PFSK-1 (cell line): ENCODE results near the gene ARHGEF19.

Experiments
- FOXP2 ChIP-seq: optimal IDR thresholded peaks from 2 replicates; pipeline ENCODE3; 2011; ENCODE audit warnings: borderline replicate concordance, control low read depth, inconsistent platforms; ENCODE audit not compliant: insufficient read depth; ENCODE audit errors: extremely low read length, extremely low read depth
- POLR2AphosphoS5 ChIP-seq: IDR thresholded peaks from 2 replicates; pipeline ENCODE4 v1.6.1; 2012; ENCODE audit warnings: low read depth, mild to moderate bottlenecking, control low read depth, low read length, moderate library complexity
- REST ChIP-seq, 2 experiments: IDR thresholded peaks; 2 replicates each; pipeline versions ENCODE4 v1.6.1 to v1.8.0; 2011 to 2012; ENCODE audit warnings: low read depth in 2 of 2, low read length in 2 of 2, control low read depth in 1 of 2, inconsistent platforms in 1 of 2, mild to moderate bottlenecking in 1 of 2, moderate library complexity in 1 of 2; ENCODE audit not compliant: insufficient read depth in 1 of 2
- SIN3A ChIP-seq: IDR thresholded peaks from 2 replicates; pipeline ENCODE4 v1.6.1; 2012; ENCODE audit warnings: mild to moderate bottlenecking, low read length, moderate library complexity, borderline replicate concordance; ENCODE audit not compliant: insufficient read depth
- TAF1 ChIP-seq: IDR thresholded peaks from 2 replicates; pipeline ENCODE4 v1.6.1; 2012; ENCODE audit warnings: low read length, control low read depth, borderline replicate concordance; ENCODE audit not compliant: insufficient read depth

ARHGEF19 gene

GRCh38 chr1:16251381-16251780 is 38.9 kb upstream of the ARHGEF19 start:
- no peak for TF ChIP-seq POLR2AphosphoS5
- TF ChIP-seq TAF1: no peak
- no peak for TF ChIP-seq SIN3A
- TF ChIP-seq REST (IDR thresholded peaks at IDR 0.05; ENCODE audit: insufficient read depth in 1 of 2, low read depth in 2 of 2, low read length in 2 of 2): no peak
- TF ChIP-seq FOXP2: no peak

- no peak for TF ChIP-seq POLR2AphosphoS5
- TF ChIP-seq SIN3A: no peak
- no peak for TF ChIP-seq REST (IDR thresholded peaks at IDR 0.05; ENCODE audit: insufficient read depth in 1 of 2, low read depth in 2 of 2, low read length in 2 of 2)
- TF ChIP-seq TAF1: no peak
- no peak for TF ChIP-seq FOXP2
Measured at GRCh38 chr1:16250524-16251251, 38.2 kb upstream of the ARHGEF19 start.

- no peak for TF ChIP-seq SIN3A
- TF ChIP-seq POLR2AphosphoS5: no peak
- TF ChIP-seq TAF1: no peak
- no peak for TF ChIP-seq REST (IDR thresholded peaks at IDR 0.05; ENCODE audit: insufficient read depth in 1 of 2, low read depth in 2 of 2, low read length in 2 of 2)
- TF ChIP-seq FOXP2: no peak
Measured at GRCh38 chr1:16249596-16250241, 37.3 kb upstream of the ARHGEF19 start.

- TF ChIP-seq TAF1: no peak
- TF ChIP-seq FOXP2: no peak
- no peak for TF ChIP-seq POLR2AphosphoS5
Measured at GRCh38 chr1:16248603-16249516, 36.4 kb upstream of the ARHGEF19 start.

GRCh38 chr1:16248007-16248436 is 35.6 kb upstream of the ARHGEF19 start:
- TF ChIP-seq POLR2AphosphoS5 (no peak), TAF1 (no peak), REST (IDR thresholded peaks at IDR 0.05; ENCODE audit: insufficient read depth in 1 of 2, low read depth in 2 of 2, low read length in 2 of 2) (no peak), FOXP2 (no peak), SIN3A (no peak)
